Right lobe of liver (tissue), 4 donors: Measurements from ENCODE around the gene PCDHGA2.

Source experiments
- CTCF ChIP-seq, 4 donors: fragments of 200-600 bp in 3 of 4; fragments of 450-650 bp in 1 of 4; IDR thresholded peaks; one replicate each; pipeline versions ENCODE4 v1.5.1 to v1.8.0; 2016 to 2022; ENCODE audit warnings: antibody characterized with exemption in 4 of 4, mild to moderate bottlenecking in 2 of 4
- POLR2A ChIP-seq: fragments of 450-650 bp; IDR thresholded peaks from one replicate; pipeline ENCODE4 v1.6.1; 2017; ENCODE audit warnings: antibody characterized with exemption, mild to moderate bottlenecking
- donor health status: DM: no; HTN: no; CAD: no.
- donor health status: DM: no; HTN: no; CAD: no.
- donor health status: DM: no; HTN: yes; CAD: no.

DNA sequence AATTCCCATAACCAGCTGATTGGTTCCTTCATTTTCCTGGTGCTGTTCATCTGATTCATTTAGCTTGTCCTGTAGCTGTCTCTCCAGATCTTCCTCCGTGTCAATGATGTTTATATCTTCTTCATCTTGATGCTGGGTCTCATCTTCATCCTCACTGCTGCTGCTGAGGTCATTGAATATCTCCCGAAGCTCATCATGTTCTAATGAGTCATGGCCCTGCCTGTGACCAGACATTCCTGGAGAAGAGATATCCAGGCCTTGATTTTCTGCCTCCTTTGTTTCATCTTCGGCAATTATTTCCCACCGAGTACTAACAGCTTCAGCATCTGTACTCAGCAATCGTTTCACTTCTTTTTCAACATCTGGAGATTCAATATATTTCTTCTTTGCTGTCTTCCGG is 19.4 kb upstream of the PCDHGA2 start:
- TF ChIP-seq CTCF (IDR thresholded peaks at IDR 0.05) (no peak), POLR2A (no peak)
